Measurements from ENCODE around the gene NDUFS3.

DNA sequence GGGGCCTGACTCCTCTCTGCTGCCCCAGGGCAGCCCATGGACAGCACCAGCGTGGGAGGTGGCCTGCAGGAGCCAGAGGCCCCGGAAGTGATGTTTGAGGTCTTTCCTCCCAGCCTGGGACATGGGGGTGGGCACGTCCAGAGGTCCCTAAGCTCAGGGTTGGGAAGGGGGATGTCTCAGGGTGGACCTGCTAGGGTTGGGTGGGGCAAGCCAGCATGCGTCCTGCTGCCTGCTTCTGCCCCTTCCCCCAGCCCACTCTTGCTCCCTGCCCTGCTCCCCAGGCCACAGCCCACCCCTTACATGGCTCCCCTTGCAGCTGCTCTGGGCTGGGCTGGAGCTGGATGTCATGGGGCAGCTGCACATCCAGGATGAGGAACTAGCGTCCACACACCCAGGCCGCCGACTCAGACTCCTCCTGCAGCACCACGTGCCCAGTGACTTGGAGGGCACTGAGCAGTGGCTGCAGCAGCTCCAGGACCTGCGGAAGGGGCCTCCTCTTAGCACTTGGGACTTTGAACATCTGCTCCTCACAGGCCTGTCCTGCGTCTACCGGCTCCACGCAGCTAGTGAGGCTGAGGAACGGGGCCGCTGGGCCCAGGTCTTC is 9.0 kb downstream of the NDUFS3 start:
- TF ChIP-seq POLR2A (IDR thresholded peaks at IDR 0.05; ENCODE audit: low read length) (no peak), GATA1 (IDR thresholded peaks at IDR 0.05; ENCODE audit: low read depth, low read length) (no peak)
